ENCODE data around the gene IL36A.

IL36A gene

GRCh38 chr2:113053666-113054065 is 48.4 kb downstream of the IL36A start:
- DNase-seq: no peak

- no peak for DNase-seq
Observed at GRCh38 chr2:113054066-113054465, 48.8 kb downstream of the IL36A start.

GRCh38 chr2:113056521-113056920 is 51.3 kb downstream of the IL36A start:
- DNase-seq: no peak

GRCh38 chr2:113057117-113057516 is 51.9 kb downstream of the IL36A start:
- DNase-seq: no peak

All from SW 1271 (cell line).